ENCODE results near the gene LRMDA. TPM values are rescaled to one million over a fixed set of nuclear protein-coding genes. Genes with fewer than 3 reads are reported as not detected.
"Not testable (repeated sequence)": the region's sequence is repeated elsewhere in the genome, so short reads cannot be mapped to it uniquely, and the experiment has no call there.

LRMDA gene
- total RNA-seq, 1 experiment from 2014 or later, result 8.0 TPM

- DNase-seq (ENCODE audit: low read depth), result no peak
These were observed 180.0 kb downstream of the LRMDA start for GRCh38 chr10:75611172-75611992.

- no peak for DNase-seq (ENCODE audit: low read depth)
These were observed 180.6 kb downstream of the LRMDA start for GRCh38 chr10:75611993-75612372.

- DNase-seq (ENCODE audit: low read depth), result peak; percentile 4
These were observed 181.7 kb downstream of the LRMDA start for GRCh38 chr10:75612904-75613684.

GRCh38 chr10:75613685-75614504 lies 182.5 kb downstream of the LRMDA start:
- no peak for DNase-seq (ENCODE audit: low read depth)

GRCh38 chr10:75616076-75616475 lies 184.7 kb downstream of the LRMDA start:
- no peak for DNase-seq (ENCODE audit: low read depth)

GRCh38 chr10:75616874-75617478 lies 185.6 kb downstream of the LRMDA start:
- DNase-seq (ENCODE audit: low read depth), result no peak

GRCh38 chr10:75617485-75618155 lies 186.2 kb downstream of the LRMDA start:
- no peak for DNase-seq (ENCODE audit: low read depth)

GRCh38 chr10:75619635-75620034 lies 188.2 kb downstream of the LRMDA start:
- no peak for DNase-seq (ENCODE audit: low read depth)

- no peak for DNase-seq (ENCODE audit: low read depth)
These were observed 188.9 kb downstream of the LRMDA start for GRCh38 chr10:75620356-75620755.

GRCh38 chr10:75621003-75621402 lies 189.6 kb downstream of the LRMDA start:
- DNase-seq (ENCODE audit: low read depth), result not testable (repeated sequence)

- no peak for DNase-seq (ENCODE audit: low read depth)
These were observed 191.1 kb downstream of the LRMDA start for GRCh38 chr10:75622503-75622902.

- DNase-seq (ENCODE audit: low read depth), result no peak
These were observed 192.1 kb downstream of the LRMDA start for GRCh38 chr10:75623310-75624093.

- DNase-seq (ENCODE audit: low read depth), result no peak
These were observed 193.2 kb downstream of the LRMDA start for GRCh38 chr10:75624638-75625037.

- DNase-seq (ENCODE audit: low read depth), result no peak
These were observed 199.3 kb downstream of the LRMDA start for GRCh38 chr10:75630746-75631145.

- no peak for DNase-seq (ENCODE audit: low read depth)
These were observed 201.5 kb downstream of the LRMDA start for GRCh38 chr10:75632805-75633462.

GRCh38 chr10:75633568-75633967 lies 202.1 kb downstream of the LRMDA start:
- DNase-seq (ENCODE audit: low read depth), result no peak

GRCh38 chr10:75634947-75635346 lies 203.5 kb downstream of the LRMDA start:
- DNase-seq (ENCODE audit: low read depth), result no peak

GRCh38 chr10:75638752-75639151 lies 207.3 kb downstream of the LRMDA start:
- DNase-seq (ENCODE audit: low read depth), result no peak

- no peak for DNase-seq (ENCODE audit: low read depth)
These were observed 208.3 kb downstream of the LRMDA start for GRCh38 chr10:75639736-75640135.

- DNase-seq (ENCODE audit: low read depth), result no peak
These were observed 209.0 kb downstream of the LRMDA start for GRCh38 chr10:75640381-75640780.

All from M059J (cell line).